ENCODE data around the gene PAQR5. TPM values are rescaled to one million over a fixed set of nuclear protein-coding genes. Genes with fewer than 3 reads are reported as not detected.

PAQR5 gene
- total RNA-seq, 1 donor, result 1.3 TPM

DNA sequence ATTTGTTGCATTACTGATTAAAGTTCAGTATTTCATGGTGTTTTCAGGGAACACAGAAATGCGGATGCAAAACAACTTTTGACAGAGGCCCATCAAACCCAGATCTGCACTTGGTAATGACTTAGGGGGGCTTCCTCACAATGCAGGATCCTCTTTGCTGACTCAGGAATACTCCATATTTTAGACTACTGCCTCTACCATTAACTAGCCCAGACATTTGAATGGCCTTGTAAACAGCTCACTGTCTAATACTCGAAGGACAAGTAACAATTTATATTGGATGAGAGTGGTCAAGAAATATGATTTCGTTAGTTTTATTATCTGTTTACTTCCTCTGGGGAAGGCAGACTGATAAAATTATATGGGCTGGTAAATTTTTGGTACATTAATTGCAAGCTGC lies 106.4 kb downstream of the PAQR5 start:
- DNase-seq (ENCODE audit: low read depth), result peak; percentile 43
- H3K4me3 ChIP-seq (ENCODE audit: low read depth, low read length), result no peak overlapping the region
- TF ChIP-seq CTCF (IDR thresholded peaks at IDR 0.05; ENCODE audit: insufficient read depth, low read depth, low read length), result no peak

DNA sequence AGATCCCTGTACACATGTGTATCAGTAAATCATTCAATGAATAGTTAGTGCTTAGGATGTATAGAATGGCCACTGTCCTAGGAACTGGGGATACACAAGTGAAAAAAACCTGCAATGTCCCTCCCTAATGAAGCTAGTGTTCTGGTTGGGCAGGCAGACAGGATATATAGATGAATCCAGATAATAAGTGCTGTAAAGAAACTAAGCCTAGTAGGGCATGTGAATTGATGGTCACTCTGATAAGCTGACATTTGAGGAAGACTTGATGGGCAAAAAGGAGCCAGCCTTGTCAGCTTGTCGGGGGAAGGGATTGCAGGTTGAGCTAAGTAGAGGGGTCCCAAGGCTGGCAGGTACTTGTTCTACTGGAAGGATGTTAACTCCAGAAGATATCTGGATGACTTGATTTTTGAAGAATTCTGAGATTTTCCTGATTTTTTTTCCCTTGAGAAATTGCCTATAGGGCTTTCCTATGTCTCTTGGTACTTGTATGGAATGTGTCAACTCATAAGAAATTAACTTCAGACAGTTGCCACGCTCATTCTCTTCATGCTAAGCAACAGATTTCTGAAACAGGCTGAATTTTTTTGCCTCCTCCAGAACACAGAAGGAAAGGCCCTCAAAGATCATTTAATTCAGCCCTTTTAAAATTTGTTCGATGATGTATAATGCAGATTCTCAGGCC lies 109.1 kb downstream of the PAQR5 start:
- DNase-seq (ENCODE audit: low read depth), result no peak
- TF ChIP-seq CTCF (IDR thresholded peaks at IDR 0.05; ENCODE audit: insufficient read depth, low read depth, low read length), result no peak
- no peak overlapping the region for H3K4me3 ChIP-seq (ENCODE audit: low read depth, low read length)

- no peak for DNase-seq (ENCODE audit: low read depth)
- H3K4me3 ChIP-seq (ENCODE audit: low read depth, low read length), result no peak overlapping the region
- TF ChIP-seq CTCF (IDR thresholded peaks at IDR 0.05; ENCODE audit: insufficient read depth, low read depth, low read length), result no peak
Observed at GRCh38 chr15:69408841-69409240, 110.1 kb downstream of the PAQR5 start.

DNA sequence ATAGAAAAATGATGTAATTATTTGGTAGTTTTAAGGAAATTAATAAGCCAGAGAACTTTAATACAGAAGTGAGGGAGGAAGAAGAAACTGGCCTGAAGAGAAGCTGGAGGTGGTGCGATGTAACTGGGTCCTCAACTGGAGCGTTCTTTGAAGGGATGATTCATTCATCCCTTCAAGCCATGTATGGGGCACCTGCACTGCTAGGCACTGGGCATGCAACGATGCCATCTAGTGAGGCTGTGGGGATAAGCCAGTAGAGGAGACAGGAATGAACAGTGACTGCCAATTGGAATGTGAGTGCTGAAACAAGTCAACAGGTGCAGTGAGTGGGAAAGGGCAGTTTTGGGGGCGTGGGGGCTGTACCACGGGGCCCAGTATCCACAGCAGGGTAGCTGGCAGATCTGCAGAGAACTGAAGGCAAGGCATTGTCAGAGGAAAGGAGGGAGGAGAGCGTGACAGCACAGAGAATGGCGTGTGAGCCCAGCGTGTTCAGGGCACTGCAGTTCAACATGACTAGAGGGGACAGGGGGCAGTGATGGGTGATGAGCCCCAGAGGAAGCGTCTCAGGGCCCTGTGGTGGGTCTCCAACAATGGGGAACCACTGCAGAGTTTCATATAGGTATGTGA lies 111.6 kb downstream of the PAQR5 start:
- peak; percentile 27 for TF ChIP-seq CTCF (IDR thresholded peaks at IDR 0.05; ENCODE audit: insufficient read depth, low read depth, low read length)
- DNase-seq (ENCODE audit: low read depth), result no peak

DNA sequence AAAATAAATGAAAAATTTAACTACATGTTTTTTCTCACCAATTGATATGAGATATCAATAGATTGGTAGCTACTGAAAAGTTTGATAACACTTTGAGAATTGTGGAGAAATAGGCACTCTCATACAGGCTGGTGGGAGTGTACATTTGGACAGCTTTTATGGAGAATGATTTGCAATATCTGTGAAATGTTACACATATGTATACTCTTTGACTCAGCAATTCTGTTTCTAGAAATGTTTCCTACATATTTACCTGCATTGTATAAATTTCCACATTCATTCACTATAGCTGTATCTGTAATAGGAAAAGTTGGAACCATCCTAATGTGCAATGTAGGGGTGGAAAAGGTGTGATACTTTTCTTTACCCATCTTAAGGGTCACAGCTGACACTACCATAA lies 113.6 kb downstream of the PAQR5 start:
- TF ChIP-seq CTCF (IDR thresholded peaks at IDR 0.05; ENCODE audit: insufficient read depth, low read depth, low read length), result no peak
- H3K4me3 ChIP-seq (ENCODE audit: low read depth, low read length), result no peak overlapping the region
- no peak for DNase-seq (ENCODE audit: low read depth)

More for the DNA sequence above, 111.6 kb downstream of the PAQR5 start:
- no peak overlapping the region for H3K4me3 ChIP-seq (ENCODE audit: low read depth, low read length)

GRCh38 chr15:69412701-69413100 lies 114.0 kb downstream of the PAQR5 start:
- TF ChIP-seq CTCF (IDR thresholded peaks at IDR 0.05; ENCODE audit: insufficient read depth, low read depth, low read length), result no peak
- no peak for DNase-seq (ENCODE audit: low read depth)
- peak overlapping the region; percentile 26 for H3K4me3 ChIP-seq (ENCODE audit: low read depth, low read length)
